Osteoblast (primary cell): ENCODE results near the gene DNAJB6. TPM values are rescaled to one million over a fixed set of nuclear protein-coding genes. Genes with fewer than 3 reads are reported as not detected.

ENCODE experiments used
- DNase-seq: peaks from one replicate; pipeline ENCODE4 v3.0.0; 2011; ENCODE audit warnings: low spot score, mixed read lengths; ENCODE audit not compliant: insufficient read length; ENCODE audit errors: missing footprints
- H2AFZ ChIP-seq: 2 replicates; pipeline ENCODE4 v1.6.0; 2011; ENCODE audit warnings: mild to moderate bottlenecking, low read length
- H3K27ac ChIP-seq: 2 replicates; pipeline ENCODE4 v1.5.1; 2011; ENCODE audit warnings: mild to moderate bottlenecking, low read depth, low read length, moderate library complexity
- H3K27me3 ChIP-seq: 2 replicates; pipeline ENCODE4 v1.6.0; 2012; ENCODE audit warnings: mild to moderate bottlenecking, control low read depth, inconsistent platforms, low read length, moderate library complexity; ENCODE audit not compliant: insufficient read depth
- H3K36me3 ChIP-seq: 2 replicates; pipeline ENCODE4 v1.5.1; 2011; ENCODE audit warnings: mild to moderate bottlenecking, low read length, control low read depth, moderate library complexity; ENCODE audit not compliant: insufficient read depth
- H3K4me1 ChIP-seq: 2 replicates; pipeline ENCODE4 v1.5.1; 2011; ENCODE audit warnings: mild to moderate bottlenecking, low read length, control low read depth, moderate library complexity; ENCODE audit not compliant: insufficient read depth
- H3K4me2 ChIP-seq: 2 replicates; pipeline ENCODE4 v1.6.0; 2011; ENCODE audit warnings: mild to moderate bottlenecking, low read length; ENCODE audit not compliant: insufficient read depth
- H3K4me3 ChIP-seq: fragments of 200-600 bp; sonication (generic); 3 replicates; pipeline ENCODE4 v1.5.1; 2012; ENCODE audit warnings: mild to moderate bottlenecking, low read length, inconsistent platforms; ENCODE audit not compliant: insufficient read depth
- H3K79me2 ChIP-seq: 2 replicates; pipeline ENCODE4 v1.6.0; 2012; ENCODE audit warnings: mild to moderate bottlenecking, low read length, control low read depth, inconsistent platforms; ENCODE audit not compliant: insufficient read depth
- H3K9me3 ChIP-seq: 2 replicates; pipeline ENCODE4 v1.5.1; 2011; ENCODE audit warnings: low read depth, low read length, control low read depth
- H4K20me1 ChIP-seq: 2 replicates; pipeline ENCODE4 v1.6.0; 2012; ENCODE audit warnings: mild to moderate bottlenecking, low read length, control low read depth; ENCODE audit not compliant: insufficient read depth
- CTCF ChIP-seq: IDR thresholded peaks from 2 replicates; pipeline ENCODE4 v1.5.1; 2011; ENCODE audit warnings: mild to moderate bottlenecking, low read depth, low read length, moderate library complexity; ENCODE audit errors: extremely low read depth
- total RNA-seq: library from RNA; depleted of rRNA; stranded (reverse); fragments of >200 nt; gene quantifications from 2 replicates; pipeline ENCODE4 v1.2.3, GENCODE V29; 2012

The DNAJB6 gene
- total RNA-seq, 1 donor, result 84.7 TPM

- H3K4me2 ChIP-seq, result no peak overlapping the region
- H3K27ac ChIP-seq, result no peak overlapping the region
- H4K20me1 ChIP-seq, result no peaks in the 10 kb centered on the region
- no peak overlapping the region for H2AFZ ChIP-seq
- TF ChIP-seq CTCF, result no peak
- no peaks in the 10 kb centered on the region for H3K36me3 ChIP-seq
- no peaks in the 10 kb centered on the region for H3K9me3 ChIP-seq
- H3K4me1 ChIP-seq, result no peaks in the 10 kb centered on the region
- no peak overlapping the region for H3K4me3 ChIP-seq
- DNase-seq, result peak; percentile 65
- no peaks in the 10 kb centered on the region for H3K27me3 ChIP-seq
- no peaks in the 10 kb centered on the region for H3K79me2 ChIP-seq
Observed at GRCh38 chr7:157292770-157293412, 43.9 kb upstream of the DNAJB6 start.

GRCh38 chr7:157293413-157293788 lies 43.4 kb upstream of the DNAJB6 start:
- H3K27ac ChIP-seq, result no peak overlapping the region
- H3K36me3 ChIP-seq, result no peaks in the 10 kb centered on the region
- H3K4me1 ChIP-seq, result no peaks in the 10 kb centered on the region
- H2AFZ ChIP-seq, result no peak overlapping the region
- H3K4me3 ChIP-seq, result no peak overlapping the region
- no peaks in the 10 kb centered on the region for H3K79me2 ChIP-seq
- H3K27me3 ChIP-seq, result no peaks in the 10 kb centered on the region
- TF ChIP-seq CTCF, result no peak
- no peak overlapping the region for H3K4me2 ChIP-seq
- no peaks in the 10 kb centered on the region for H3K9me3 ChIP-seq
- H4K20me1 ChIP-seq, result no peaks in the 10 kb centered on the region
- no peak for DNase-seq

GRCh38 chr7:157294773-157295172 lies 42.0 kb upstream of the DNAJB6 start:
- H3K4me1 ChIP-seq, result no peaks in the 10 kb centered on the region
- H3K79me2 ChIP-seq, result no peaks in the 10 kb centered on the region
- no peak overlapping the region for H3K27ac ChIP-seq
- H3K36me3 ChIP-seq, result no peaks in the 10 kb centered on the region
- no peaks in the 10 kb centered on the region for H3K27me3 ChIP-seq
- H3K9me3 ChIP-seq, result no peaks in the 10 kb centered on the region
- H2AFZ ChIP-seq, result no peak overlapping the region
- no peak for TF ChIP-seq CTCF
- no peaks in the 10 kb centered on the region for H4K20me1 ChIP-seq
- H3K4me3 ChIP-seq, result no peak overlapping the region
- peak; percentile 55 for DNase-seq
- no peak overlapping the region for H3K4me2 ChIP-seq

- Histone ChIP-seq H3K4me1 (no peaks in the 10 kb centered on the region), H3K27me3 (no peaks in the 10 kb centered on the region), H3K9me3 (no peaks in the 10 kb centered on the region), H3K79me2 (no peaks in the 10 kb centered on the region), H3K4me2 (no peak overlapping the region), H4K20me1 (no peaks in the 10 kb centered on the region), H3K36me3 (no peaks in the 10 kb centered on the region), H3K4me3 (no peak overlapping the region), H3K27ac (no peak overlapping the region), H2AFZ (no peak overlapping the region)
- TF ChIP-seq CTCF, result no peak
- peak; percentile 55 for DNase-seq
Observed at GRCh38 chr7:157295338-157295737, 41.5 kb upstream of the DNAJB6 start.
